Measurements from ENCODE around the gene TPM1.

TPM1 gene

GRCh38 chr15:63018639-63019038 is 23.9 kb upstream of the TPM1 start:
- no peak overlapping the region for H3K4me3 ChIP-seq (IDR thresholded peaks at IDR 0.05; ENCODE audit: insufficient read depth, low read depth, low read length)
- H3K27ac ChIP-seq, result no peak overlapping the region

GRCh38 chr15:63019511-63020109 is 22.9 kb upstream of the TPM1 start:
- no peaks in the 10 kb centered on the region for H3K4me1 ChIP-seq (ENCODE audit: low read depth, poor library complexity, severe bottlenecking)
- no peak overlapping the region for H2AFZ ChIP-seq (ENCODE audit: low read depth)
- H3K4me2 ChIP-seq, result no peak overlapping the region

More at GRCh38 chr15:63018639-63019038, 23.9 kb upstream of the TPM1 start:
- no peaks in the 10 kb centered on the region for H3K79me2 ChIP-seq (ENCODE audit: insufficient read depth, low read depth)
- no peaks in the 10 kb centered on the region for H3K4me1 ChIP-seq (ENCODE audit: low read depth, poor library complexity, severe bottlenecking)
- H3K36me3 ChIP-seq (ENCODE audit: insufficient read depth), result no peaks in the 10 kb centered on the region
- H2AFZ ChIP-seq (ENCODE audit: low read depth), result no peak overlapping the region
- no peaks in the 10 kb centered on the region for H3K27me3 ChIP-seq (ENCODE audit: insufficient read depth, low read depth)
- H3K9ac ChIP-seq, result no peak overlapping the region
- H4K20me1 ChIP-seq (ENCODE audit: insufficient read depth), result no peaks in the 10 kb centered on the region
- no peak overlapping the region for H3K4me2 ChIP-seq
- TF ChIP-seq CTCF (conservative IDR thresholded peaks at IDR 0.05; ENCODE audit: low read depth, low read length), result no peak

GRCh38 chr15:63020128-63020527 is 22.4 kb upstream of the TPM1 start:
- Histone ChIP-seq H3K79me2 (ENCODE audit: insufficient read depth, low read depth) (no peaks in the 10 kb centered on the region), H3K27me3 (ENCODE audit: insufficient read depth, low read depth) (no peaks in the 10 kb centered on the region), H3K36me3 (ENCODE audit: insufficient read depth) (no peaks in the 10 kb centered on the region), H3K27ac (no peak overlapping the region), H3K4me1 (ENCODE audit: low read depth, poor library complexity, severe bottlenecking) (no peaks in the 10 kb centered on the region), H4K20me1 (ENCODE audit: insufficient read depth) (no peaks in the 10 kb centered on the region), H2AFZ (ENCODE audit: low read depth) (no peak overlapping the region), H3K4me3 (IDR thresholded peaks at IDR 0.05; ENCODE audit: insufficient read depth, low read depth, low read length) (no peak overlapping the region), H3K4me2 (no peak overlapping the region), H3K9ac (no peak overlapping the region)
- TF ChIP-seq CTCF (conservative IDR thresholded peaks at IDR 0.05; ENCODE audit: low read depth, low read length), result no peak

More at GRCh38 chr15:63019511-63020109, 22.9 kb upstream of the TPM1 start:
- H4K20me1 ChIP-seq (ENCODE audit: insufficient read depth), result no peaks in the 10 kb centered on the region
- H3K27me3 ChIP-seq (ENCODE audit: insufficient read depth, low read depth), result no peaks in the 10 kb centered on the region
- no peak overlapping the region for H3K9ac ChIP-seq
- H3K36me3 ChIP-seq (ENCODE audit: insufficient read depth), result no peaks in the 10 kb centered on the region
- H3K27ac ChIP-seq, result no peak overlapping the region
- TF ChIP-seq CTCF (conservative IDR thresholded peaks at IDR 0.05; ENCODE audit: low read depth, low read length), result no peak
- H3K4me3 ChIP-seq (IDR thresholded peaks at IDR 0.05; ENCODE audit: insufficient read depth, low read depth, low read length), result no peak overlapping the region
- no peaks in the 10 kb centered on the region for H3K79me2 ChIP-seq (ENCODE audit: insufficient read depth, low read depth)

- no peaks in the 10 kb centered on the region for H4K20me1 ChIP-seq (ENCODE audit: insufficient read depth)
- no peak overlapping the region for H3K27ac ChIP-seq
- no peak overlapping the region for H3K9ac ChIP-seq
- H3K36me3 ChIP-seq (ENCODE audit: insufficient read depth), result no peaks in the 10 kb centered on the region
- H3K27me3 ChIP-seq (ENCODE audit: insufficient read depth, low read depth), result no peaks in the 10 kb centered on the region
- H2AFZ ChIP-seq (ENCODE audit: low read depth), result no peak overlapping the region
- no peak overlapping the region for H3K4me3 ChIP-seq (IDR thresholded peaks at IDR 0.05; ENCODE audit: insufficient read depth, low read depth, low read length)
- no peak overlapping the region for H3K4me2 ChIP-seq
- H3K4me1 ChIP-seq (ENCODE audit: low read depth, poor library complexity, severe bottlenecking), result no peaks in the 10 kb centered on the region
- no peak for TF ChIP-seq CTCF (conservative IDR thresholded peaks at IDR 0.05; ENCODE audit: low read depth, low read length)
- no peaks in the 10 kb centered on the region for H3K79me2 ChIP-seq (ENCODE audit: insufficient read depth, low read depth)
Measured at GRCh38 chr15:63020759-63021430, 21.7 kb upstream of the TPM1 start.

Measured in KMS-11 (cell line).